ENCODE measurements around the gene RUNX1. TPM values are rescaled to one million over a fixed set of nuclear protein-coding genes. Genes with fewer than 3 reads are reported as not detected.
"Not testable (repeated sequence)": the region's sequence is repeated elsewhere in the genome, so short reads cannot be mapped to it uniquely, and the experiment has no call there.

RUNX1 gene
- total RNA-seq, 1 experiment from 2014 or later, result 2.2 TPM

DNA sequence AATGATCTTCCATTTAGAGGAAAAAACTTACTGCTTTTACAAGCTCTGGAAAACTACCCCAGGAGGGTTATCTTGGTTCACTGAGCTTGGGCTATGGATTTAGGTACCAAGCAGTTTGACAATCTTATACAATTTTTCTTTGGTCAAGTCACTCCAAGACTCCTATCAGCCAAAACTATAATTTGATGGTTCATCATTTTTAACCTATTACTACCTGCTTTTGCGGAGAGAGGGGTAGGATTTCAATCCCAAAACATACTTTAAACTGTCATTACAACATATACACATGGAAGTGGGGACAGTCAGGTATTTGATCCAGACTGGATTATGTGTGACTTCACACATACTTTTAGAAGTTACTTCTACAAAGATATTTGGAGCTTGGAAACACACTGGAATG lies 71.8 kb downstream of the RUNX1 start:
- DNase-seq, result no peak
- H3K36me3 ChIP-seq, result no peaks in the 10 kb centered on the region
- no peaks in the 10 kb centered on the region for H3K27me3 ChIP-seq
- H3K9me3 ChIP-seq, result no peaks in the 10 kb centered on the region
- H3K4me3 ChIP-seq, result no peak overlapping the region

DNA sequence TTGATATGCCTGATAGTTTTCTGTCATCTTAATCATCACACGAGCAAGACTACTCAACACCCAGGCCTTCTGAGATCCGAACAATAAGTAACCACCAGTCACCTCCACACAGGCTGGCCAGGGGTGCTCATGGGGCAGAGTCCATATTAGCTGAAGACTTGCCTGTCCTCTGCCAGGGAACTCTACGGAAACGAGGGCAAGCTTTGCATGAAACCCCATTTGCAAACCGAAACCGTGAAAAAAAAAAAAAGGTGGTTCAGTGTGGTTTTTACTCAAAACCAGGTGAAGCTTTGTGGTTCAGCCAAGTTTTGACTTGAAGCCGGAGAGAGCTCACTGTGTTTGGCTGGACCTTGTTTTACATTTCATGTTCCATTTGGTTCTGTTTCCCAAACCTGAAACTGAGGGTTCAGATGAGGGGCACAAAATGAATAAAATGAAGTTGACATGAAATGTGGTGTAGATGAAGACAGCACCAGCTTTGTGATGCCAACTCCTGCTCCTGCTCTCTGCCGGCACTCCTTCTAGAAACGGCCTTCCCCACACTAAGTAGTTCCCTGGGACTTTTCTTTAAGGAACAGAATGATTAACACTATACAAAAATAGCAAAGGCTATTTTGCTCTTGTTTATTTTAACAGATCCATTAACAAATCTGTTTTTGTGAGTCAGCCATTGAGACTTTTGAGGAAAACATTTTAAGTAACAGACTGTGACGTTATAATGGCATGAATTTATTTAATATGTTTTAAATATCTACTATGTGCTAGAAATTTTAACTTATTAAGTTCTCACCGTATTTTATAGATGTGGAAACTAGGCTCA lies 74.7 kb downstream of the RUNX1 start:
- DNase-seq, result no peak
- H3K36me3 ChIP-seq, result no peaks in the 10 kb centered on the region
- no peak overlapping the region for H3K4me3 ChIP-seq
- no peaks in the 10 kb centered on the region for H3K9me3 ChIP-seq
- no peaks in the 10 kb centered on the region for H3K27me3 ChIP-seq

DNA sequence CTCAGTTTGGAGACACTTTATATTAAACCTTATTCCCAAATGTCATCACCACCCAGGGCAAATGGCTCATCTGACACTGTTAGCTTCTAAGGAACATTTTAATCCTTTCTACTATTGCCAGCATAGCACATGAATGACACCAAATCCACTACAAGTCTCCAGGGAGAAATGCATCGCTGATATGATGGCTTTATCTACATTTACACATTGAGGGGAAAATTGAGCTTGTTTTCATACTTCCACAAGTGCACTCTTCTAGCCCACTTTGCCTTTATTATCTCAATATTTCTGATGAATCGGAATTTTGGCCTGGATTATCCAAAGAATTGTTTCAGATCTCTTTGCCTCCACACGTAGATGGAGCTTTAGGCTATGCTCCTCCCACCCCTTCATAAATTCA lies 75.4 kb downstream of the RUNX1 start:
- no peaks in the 10 kb centered on the region for H3K9me3 ChIP-seq
- H3K36me3 ChIP-seq, result no peaks in the 10 kb centered on the region
- H3K27me3 ChIP-seq, result no peaks in the 10 kb centered on the region
- no peak overlapping the region for H3K4me3 ChIP-seq
- no peak for DNase-seq

DNA sequence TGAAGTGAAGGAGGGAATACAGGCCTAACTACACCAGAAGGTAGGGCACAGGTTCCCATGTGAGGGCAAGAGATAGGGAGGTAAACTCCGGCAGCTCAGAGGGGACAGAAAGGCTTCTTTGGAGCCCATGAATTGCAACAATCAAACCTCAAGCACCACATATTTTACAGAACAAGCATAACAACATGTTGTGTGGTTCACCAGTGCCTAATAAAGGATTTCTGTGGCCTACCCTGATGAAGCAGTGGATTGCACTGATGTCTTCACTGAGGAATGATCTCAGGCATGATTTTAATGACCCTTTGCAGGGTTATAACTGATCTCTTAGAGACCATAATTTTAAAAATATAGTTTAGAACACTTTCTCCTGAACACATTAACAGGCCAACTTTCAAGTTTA lies 77.4 kb downstream of the RUNX1 start:
- no peak overlapping the region for H3K4me3 ChIP-seq
- H3K36me3 ChIP-seq, result no peaks in the 10 kb centered on the region
- no peaks in the 10 kb centered on the region for H3K27me3 ChIP-seq
- no peak for DNase-seq
- no peaks in the 10 kb centered on the region for H3K9me3 ChIP-seq

DNA sequence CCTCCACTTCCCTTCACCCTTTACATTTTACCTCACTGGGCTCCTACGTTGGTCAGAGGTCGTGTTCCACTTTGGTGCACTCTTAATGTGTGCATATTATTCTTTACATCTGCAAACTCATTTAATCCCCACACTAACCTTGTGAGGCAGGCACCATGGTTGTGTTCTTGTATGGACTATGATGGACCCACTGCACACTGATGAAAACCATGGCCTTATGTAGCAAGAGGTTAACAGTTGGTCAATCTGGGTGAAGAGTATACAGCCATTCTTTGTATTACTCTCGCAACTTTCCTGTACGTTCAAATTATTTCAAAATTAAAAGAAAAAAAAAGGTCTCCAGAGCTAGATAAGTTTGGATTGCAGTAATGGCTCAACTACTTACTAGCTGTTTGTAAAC lies 78.5 kb downstream of the RUNX1 start:
- Histone ChIP-seq H3K36me3 (no peaks in the 10 kb centered on the region), H3K9me3 (no peaks in the 10 kb centered on the region), H3K4me3 (no peak overlapping the region), H3K27me3 (no peaks in the 10 kb centered on the region)
- no peak for DNase-seq

DNA sequence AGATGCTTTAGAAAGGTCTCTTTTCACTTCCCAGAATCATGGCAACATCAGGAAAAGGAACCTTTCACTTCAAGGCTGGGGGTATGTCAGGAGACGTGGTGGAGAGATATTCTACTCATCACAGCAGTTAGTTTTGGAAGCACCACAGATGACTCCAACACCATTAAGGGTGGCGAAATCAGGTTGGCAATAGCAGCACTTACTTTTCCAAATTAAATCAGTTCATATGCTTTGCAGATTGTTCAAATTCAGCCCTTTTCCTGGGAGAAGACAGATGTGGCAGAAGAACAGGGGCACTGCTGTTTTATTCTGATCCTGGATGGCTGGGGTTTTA lies 79.0 kb downstream of the RUNX1 start:
- H3K27me3 ChIP-seq, result no peaks in the 10 kb centered on the region
- no peak for DNase-seq
- H3K36me3 ChIP-seq, result no peaks in the 10 kb centered on the region
- H3K4me3 ChIP-seq, result no peak overlapping the region
- no peaks in the 10 kb centered on the region for H3K9me3 ChIP-seq

DNA sequence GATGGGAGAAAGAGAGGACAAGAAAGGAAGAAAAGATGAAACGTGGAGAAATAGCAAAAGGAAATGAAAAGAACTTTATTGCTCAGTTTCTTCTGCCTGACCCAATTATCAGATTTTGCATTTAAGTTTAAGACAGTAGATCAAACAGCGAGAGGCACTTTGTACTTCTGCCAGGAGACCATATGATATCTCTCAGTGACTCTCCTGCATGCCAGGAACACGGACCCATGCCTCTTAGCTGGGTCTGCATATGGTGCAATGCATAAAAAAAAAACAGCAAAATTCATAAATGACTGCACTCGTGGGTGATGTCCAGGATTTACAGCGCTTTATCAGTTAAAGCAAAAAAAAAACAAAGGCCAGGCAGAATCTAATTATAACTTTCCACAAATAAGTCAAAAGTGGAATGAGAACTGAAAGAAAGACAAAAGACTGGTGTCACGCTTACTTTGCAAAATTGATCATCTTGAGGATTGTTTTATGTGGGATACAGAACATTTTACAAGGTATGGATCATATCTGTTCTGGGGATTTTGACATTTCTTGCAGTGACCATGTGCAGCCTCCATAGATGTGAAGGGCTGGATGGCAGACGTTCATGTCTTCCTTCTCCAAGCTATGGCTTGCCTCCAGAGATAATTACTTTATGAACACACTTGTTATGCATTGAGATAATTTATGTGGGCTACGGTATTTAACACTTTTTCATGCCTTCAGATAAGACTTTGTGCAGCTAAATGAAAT lies 79.5 kb downstream of the RUNX1 start:
- Histone ChIP-seq H3K27me3 (no peaks in the 10 kb centered on the region), H3K4me3 (no peak overlapping the region), H3K36me3 (no peaks in the 10 kb centered on the region), H3K9me3 (no peaks in the 10 kb centered on the region)
- DNase-seq, result no peak

DNA sequence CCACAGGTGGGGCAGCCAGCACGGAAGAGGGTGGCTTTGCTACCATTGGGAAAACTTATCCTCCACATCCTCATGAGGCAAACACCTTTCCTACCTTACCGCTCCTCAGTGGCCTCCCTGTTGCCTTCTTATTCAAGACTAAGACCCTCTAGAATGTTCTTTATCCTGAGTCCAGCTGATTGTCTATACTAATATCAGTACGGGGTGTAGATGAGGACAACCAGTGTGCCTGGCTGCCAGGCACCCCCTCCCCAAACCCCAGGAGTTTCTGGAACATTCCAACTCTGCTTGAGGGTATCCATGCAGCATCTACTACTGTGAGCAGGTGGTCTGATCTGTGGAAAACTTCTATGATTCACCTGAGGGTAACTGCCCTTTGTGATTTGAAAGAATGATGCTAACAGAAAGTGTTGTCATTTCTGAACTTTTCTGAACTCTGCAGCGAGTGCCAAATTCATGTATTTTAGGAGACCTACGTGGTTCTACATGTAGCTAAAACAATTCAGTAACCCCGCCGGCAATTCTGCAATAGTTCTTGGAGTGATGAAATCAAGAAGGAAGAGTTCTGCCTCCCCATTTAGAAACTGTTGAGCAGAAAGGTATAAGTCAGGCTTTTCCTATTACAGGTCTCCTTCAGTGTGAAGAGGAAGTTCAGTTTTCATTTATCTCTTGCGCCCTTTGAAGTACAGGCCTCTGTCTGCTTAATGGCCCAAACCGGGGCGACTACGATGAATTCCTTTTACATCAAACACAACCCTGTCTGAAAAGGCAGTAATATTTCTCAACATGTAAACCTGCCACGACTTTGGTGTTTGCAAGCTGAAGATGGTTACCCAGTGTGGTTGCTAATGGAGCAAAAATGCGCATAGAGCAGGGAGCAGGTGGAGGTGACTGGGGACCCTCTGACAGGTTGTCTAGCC lies 80.4 kb downstream of the RUNX1 start:
- Histone ChIP-seq H3K36me3 (no peaks in the 10 kb centered on the region), H3K4me3 (no peak overlapping the region), H3K27me3 (no peaks in the 10 kb centered on the region), H3K9me3 (no peaks in the 10 kb centered on the region)
- no peak for DNase-seq

DNA sequence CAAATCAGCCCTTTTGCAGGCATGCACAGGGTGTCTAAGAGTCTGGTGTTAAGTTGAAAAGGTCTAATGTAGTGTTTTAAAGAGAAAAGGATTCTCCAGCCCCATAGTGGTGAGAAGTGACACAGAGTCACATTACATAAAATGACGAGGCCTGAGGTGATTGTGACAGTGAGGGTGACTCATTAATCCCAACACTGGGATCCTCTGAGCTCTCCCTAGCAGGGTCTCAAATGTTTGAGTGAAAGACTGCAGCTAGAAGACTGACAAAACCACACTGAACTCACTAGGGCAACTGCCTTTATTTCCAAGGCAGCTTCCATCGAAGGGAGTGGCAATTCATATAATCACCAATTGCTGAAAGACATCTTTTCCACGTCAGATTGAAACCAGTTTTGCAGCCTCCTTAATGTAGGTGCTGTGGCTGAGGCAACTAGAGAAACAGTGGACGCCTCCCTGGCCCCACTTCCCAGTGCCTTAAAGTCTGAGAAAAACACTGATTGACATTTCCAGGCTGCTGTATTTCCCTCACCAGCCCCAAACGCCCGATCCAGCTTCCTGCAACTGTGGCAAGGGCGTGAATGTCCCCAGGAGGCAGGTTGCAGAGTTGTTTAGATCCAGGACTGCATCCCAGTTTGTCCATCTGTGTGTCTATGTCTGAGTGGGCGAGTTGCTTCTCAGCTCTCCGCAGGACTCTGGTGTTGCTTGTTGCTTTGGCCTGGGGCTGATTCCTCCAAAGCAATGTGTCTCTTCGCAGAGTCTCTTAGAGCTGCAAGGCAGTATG lies 81.4 kb downstream of the RUNX1 start:
- Histone ChIP-seq H3K27me3 (no peaks in the 10 kb centered on the region), H3K4me3 (no peak overlapping the region), H3K36me3 (no peaks in the 10 kb centered on the region), H3K9me3 (no peaks in the 10 kb centered on the region)
- no peak for DNase-seq

DNA sequence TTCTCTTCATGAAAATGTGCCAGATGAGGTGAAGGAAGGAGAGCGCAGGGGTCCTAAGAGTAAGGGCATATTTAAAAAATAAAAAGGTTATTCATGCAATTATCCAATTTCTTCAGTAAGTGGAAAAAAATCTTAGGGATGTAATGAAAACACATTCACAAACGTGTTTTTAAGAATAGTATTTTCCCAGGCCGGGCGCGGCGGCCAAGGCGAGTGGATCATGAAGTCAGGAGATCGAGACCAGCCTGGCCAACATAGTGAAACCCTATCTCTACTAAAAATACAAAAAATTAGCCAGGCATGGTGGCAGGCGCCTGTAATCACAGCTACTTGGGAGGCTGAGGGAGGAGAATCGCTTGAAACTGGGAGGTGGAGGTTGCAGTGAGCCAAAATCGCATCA lies 82.2 kb downstream of the RUNX1 start:
- H3K4me3 ChIP-seq, H3K27me3 ChIP-seq, H3K36me3 ChIP-seq, DNase-seq, H3K9me3 ChIP-seq: not testable (repeated sequence)

DNA sequence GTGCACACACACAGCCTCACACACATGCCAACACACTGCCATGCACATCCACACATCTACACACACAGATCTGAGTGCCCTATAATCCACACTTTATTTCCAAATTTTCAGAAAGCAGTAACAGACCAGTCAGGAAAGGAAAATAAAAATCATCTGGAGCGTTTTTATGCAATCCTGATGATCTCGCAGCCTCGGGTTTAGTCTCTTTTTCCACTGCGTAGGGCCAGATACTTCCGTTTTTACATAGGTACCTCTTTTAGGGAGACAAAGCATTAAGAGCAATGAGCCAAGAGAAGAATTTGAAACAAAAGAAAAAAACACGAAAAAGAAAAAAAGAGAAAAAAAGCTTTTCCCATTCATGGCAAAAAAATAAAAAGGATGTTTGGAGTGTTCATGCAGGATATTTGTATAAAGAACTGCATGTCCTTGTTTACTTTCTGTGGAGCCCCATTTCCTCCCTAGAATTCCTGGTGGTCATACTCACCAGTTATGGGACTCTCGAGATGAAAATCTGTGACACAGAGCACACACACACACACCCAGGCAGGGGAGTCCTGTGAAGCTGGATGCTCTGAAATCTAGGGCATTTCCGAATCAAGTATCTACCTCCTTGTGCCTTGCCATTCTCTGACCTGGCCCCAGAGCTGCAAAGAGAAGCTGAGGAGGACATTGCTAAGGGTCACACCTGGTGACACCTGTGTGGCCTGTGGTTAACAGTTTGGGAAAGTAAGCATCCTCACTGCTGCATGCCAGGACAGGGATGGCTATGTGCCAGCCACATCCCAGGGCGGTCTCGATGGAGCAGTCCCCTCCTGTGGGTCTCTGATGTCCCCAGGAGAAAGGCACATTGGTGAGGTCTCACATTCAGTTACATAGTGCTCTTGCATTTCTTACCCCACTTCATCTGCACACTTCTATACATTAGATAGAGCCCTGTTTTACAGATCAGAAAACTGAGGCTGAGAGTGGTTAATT lies 83.6 kb downstream of the RUNX1 start:
- Histone ChIP-seq H3K36me3 (no peaks in the 10 kb centered on the region), H3K9me3 (no peaks in the 10 kb centered on the region), H3K4me3 (no peak overlapping the region), H3K27me3 (no peaks in the 10 kb centered on the region)
- peak; percentile 23 for DNase-seq

DNA sequence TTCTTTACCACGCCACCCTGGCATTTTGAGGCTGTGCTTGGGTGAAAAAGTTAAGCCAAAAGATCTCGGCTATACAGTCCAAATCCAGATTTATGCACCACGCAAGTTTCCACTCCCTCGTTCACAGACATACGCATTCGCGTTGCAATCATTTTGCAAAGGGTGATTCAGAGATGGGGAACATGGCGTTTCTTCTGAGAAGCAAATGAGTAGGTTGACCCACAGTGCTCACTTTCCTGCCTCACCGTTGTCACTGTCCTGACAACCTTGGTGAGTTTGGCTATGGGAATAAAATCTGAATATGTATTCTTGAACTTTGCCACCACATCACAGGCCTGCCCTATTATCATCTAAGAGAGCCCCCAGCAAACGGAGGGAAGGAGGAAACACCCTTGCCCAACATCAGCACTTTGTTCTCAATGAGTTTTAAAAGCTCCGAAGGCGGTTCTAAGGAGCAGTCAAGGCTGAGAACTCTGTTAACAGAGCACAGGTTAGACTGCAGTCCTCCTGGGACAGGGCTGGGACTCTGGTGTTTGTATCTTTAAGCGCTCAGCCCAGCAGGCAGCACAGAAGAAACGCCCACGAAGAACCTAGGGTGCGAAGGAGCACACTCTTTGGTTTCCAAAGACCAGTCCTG lies 86.4 kb downstream of the RUNX1 start:
- H3K9me3 ChIP-seq, result no peaks in the 10 kb centered on the region
- no peak for DNase-seq
- H3K4me3 ChIP-seq, result no peak overlapping the region
- no peaks in the 10 kb centered on the region for H3K36me3 ChIP-seq
- no peaks in the 10 kb centered on the region for H3K27me3 ChIP-seq

DNA sequence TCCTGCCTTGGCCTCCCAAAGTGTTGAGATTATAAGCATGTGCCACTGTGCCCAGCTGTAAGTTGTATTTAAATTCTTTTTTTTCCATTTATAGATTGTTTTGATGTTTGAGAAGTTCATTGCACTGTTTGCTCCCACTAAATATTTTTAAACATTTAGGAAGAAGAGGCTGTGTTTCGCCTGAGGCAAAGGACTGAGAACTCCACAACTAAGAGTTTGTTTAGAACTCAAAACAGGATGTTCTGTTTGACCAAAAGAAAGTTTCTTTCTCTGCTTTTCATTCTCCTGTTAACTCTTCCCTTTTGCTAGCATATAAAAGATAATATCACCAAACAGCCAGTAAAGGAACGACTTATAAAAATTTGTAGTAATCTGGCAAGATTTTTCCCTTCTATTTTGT lies 87.0 kb downstream of the RUNX1 start:
- H3K9me3 ChIP-seq, result no peaks in the 10 kb centered on the region

DNA sequence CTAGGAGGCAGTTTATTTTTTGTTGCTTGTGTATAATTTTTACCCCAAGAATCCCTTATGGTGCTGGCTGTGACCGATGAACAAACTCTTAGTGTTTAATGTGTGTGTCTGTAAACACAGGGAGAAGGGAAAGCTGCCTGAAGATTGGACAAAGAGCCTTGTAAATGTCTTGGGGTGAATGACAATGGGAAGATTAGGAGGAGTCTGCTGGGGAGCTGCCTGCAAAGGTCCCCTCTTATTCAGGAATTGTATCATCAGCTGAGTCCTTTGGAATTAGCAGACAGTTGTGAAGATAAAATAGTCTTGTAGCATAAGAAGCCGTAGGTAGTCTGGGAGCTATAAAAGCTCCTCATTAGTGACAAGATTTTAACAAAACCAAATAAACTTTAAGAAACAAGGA lies 88.4 kb downstream of the RUNX1 start:
- Histone ChIP-seq H3K9me3 (no peaks in the 10 kb centered on the region), H3K4me3 (no peak overlapping the region), H3K36me3 (no peaks in the 10 kb centered on the region), H3K27me3 (no peaks in the 10 kb centered on the region)
- DNase-seq, result no peak

More for the DNA sequence above, 87.0 kb downstream of the RUNX1 start:
- no peak for DNase-seq
- Histone ChIP-seq H3K36me3 (no peaks in the 10 kb centered on the region), H3K4me3 (no peak overlapping the region), H3K27me3 (no peaks in the 10 kb centered on the region)

DNA sequence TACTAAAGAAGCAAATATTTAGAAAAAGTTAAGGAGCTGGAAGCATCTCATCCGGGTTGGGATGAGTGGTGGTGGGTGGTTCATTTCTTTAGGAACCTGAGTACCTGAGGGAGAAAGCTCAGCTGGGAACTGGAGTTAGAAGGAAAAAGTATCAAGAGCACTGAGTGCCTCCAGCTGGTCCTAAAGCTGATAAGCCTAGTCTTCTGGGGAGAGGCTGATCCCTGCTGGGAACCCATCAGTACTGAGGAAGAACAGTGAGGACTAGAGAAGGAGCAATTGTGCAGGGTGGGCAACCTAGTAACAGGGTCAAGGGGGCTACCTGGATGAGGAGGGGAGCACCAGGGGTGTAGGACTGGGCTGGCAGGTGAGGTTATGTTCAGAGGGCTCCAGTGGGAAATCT lies 89.5 kb downstream of the RUNX1 start:
- Histone ChIP-seq H3K9me3 (no peaks in the 10 kb centered on the region), H3K4me3 (no peak overlapping the region), H3K36me3 (no peaks in the 10 kb centered on the region), H3K27me3 (no peaks in the 10 kb centered on the region)
- no peak for DNase-seq
